Measurements from ENCODE around the gene SFT2D3. TPM values are rescaled to one million over a fixed set of nuclear protein-coding genes. Genes with fewer than 3 reads are reported as not detected.

SFT2D3 gene
- total RNA-seq (ENCODE audit: unreplicated experiment) = 4.9 TPM
- long read RNA-seq, partial matches to known transcripts = 0 of 2 reads
- long read RNA-seq, other reads (novel, unspliced or antisense) = 0 of 2 reads

- Mint-ChIP-seq H3K4me3 (ENCODE audit: unreplicated experiment) (peak within 1 kb of the TSS; percentile 91), H3K27ac (ENCODE audit: unreplicated experiment) (peak within 1 kb of the TSS; percentile 94), H3K27me3 (ENCODE audit: unreplicated experiment) (peaks cover 15% of the 10 kb centered on the region), H3K9me3 (ENCODE audit: unreplicated experiment) (no peaks in the 10 kb centered on the region), H3K4me1 (ENCODE audit: unreplicated experiment) (peaks cover 19% of the 10 kb centered on the region), H3K36me3 (ENCODE audit: low read depth, unreplicated experiment) (peaks cover 17% of the 10 kb centered on the region)
- DNase-seq (ENCODE audit: low spot score) = peak; percentile 85
- no peak for TF ChIP-seq CTCF (IDR thresholded peaks at IDR 0.05; ENCODE audit: unreplicated experiment)
These were observed at the start of gene SFT2D3 for GRCh38 chr2:127701193-127701650. SFT2D3 (plus strand) TSS chr2:127701497; CDS start chr2:127701529, 32 bp downstream.

- Mint-ChIP-seq H3K27ac (ENCODE audit: unreplicated experiment) (no peak overlapping the region), H3K36me3 (ENCODE audit: low read depth, unreplicated experiment) (no peaks in the 10 kb centered on the region), H3K9me3 (ENCODE audit: unreplicated experiment) (no peaks in the 10 kb centered on the region), H3K27me3 (ENCODE audit: unreplicated experiment) (peaks cover 23% of the 10 kb centered on the region), H3K4me3 (ENCODE audit: unreplicated experiment) (no peak overlapping the region), H3K4me1 (ENCODE audit: unreplicated experiment) (peaks cover 10% of the 10 kb centered on the region)
- no peak for TF ChIP-seq CTCF (IDR thresholded peaks at IDR 0.05; ENCODE audit: unreplicated experiment)
- no peak for DNase-seq (ENCODE audit: low spot score)
These were observed 49.2 kb upstream of the SFT2D3 start for GRCh38 chr2:127651971-127652550.

- peaks cover 20% of the 10 kb centered on the region for H3K27me3 Mint-ChIP-seq (ENCODE audit: unreplicated experiment)
- no peak for TF ChIP-seq CTCF (IDR thresholded peaks at IDR 0.05; ENCODE audit: unreplicated experiment)
- H3K4me3 Mint-ChIP-seq (ENCODE audit: unreplicated experiment) = no peak overlapping the region
- H3K36me3 Mint-ChIP-seq (ENCODE audit: low read depth, unreplicated experiment) = no peaks in the 10 kb centered on the region
- peaks cover 10% of the 10 kb centered on the region for H3K4me1 Mint-ChIP-seq (ENCODE audit: unreplicated experiment)
- DNase-seq (ENCODE audit: low spot score) = no peak
- H3K9me3 Mint-ChIP-seq (ENCODE audit: unreplicated experiment) = no peaks in the 10 kb centered on the region
- H3K27ac Mint-ChIP-seq (ENCODE audit: unreplicated experiment) = no peak overlapping the region
These were observed 48.4 kb upstream of the SFT2D3 start for GRCh38 chr2:127652786-127653357.

- Mint-ChIP-seq H3K9me3 (ENCODE audit: unreplicated experiment) (no peaks in the 10 kb centered on the region), H3K27me3 (ENCODE audit: unreplicated experiment) (peaks cover 19% of the 10 kb centered on the region), H3K4me1 (ENCODE audit: unreplicated experiment) (peaks cover 8% of the 10 kb centered on the region), H3K27ac (ENCODE audit: unreplicated experiment) (peak overlapping the region; percentile 57), H3K36me3 (ENCODE audit: low read depth, unreplicated experiment) (no peaks in the 10 kb centered on the region), H3K4me3 (ENCODE audit: unreplicated experiment) (no peak overlapping the region)
- DNase-seq (ENCODE audit: low spot score) = no peak
- TF ChIP-seq CTCF (IDR thresholded peaks at IDR 0.05; ENCODE audit: unreplicated experiment) = no peak
These were observed 47.7 kb upstream of the SFT2D3 start for GRCh38 chr2:127653421-127654083.

All from endothelial cell (in vitro differentiated cells).